ENCODE data around the gene VIL1. TPM values are rescaled to one million over a fixed set of nuclear protein-coding genes. Genes with fewer than 3 reads are reported as not detected.

VIL1 gene
- total and polyA plus RNA-seq, 2 of the 4 experiments (the other 2 are of a cell fraction): not detected

- Histone ChIP-seq H4K8ac (ENCODE audit: low read depth in 2 of 2, low read length in 2 of 2) (no peak overlapping the region), H3K4ac (ENCODE audit: low read depth, low read length) (no peak overlapping the region), H3K27me3 (ENCODE audit: control insufficient read depth, insufficient read depth, low read length) (peaks cover 2% of the 10 kb centered on the region; the same call in 1 of the 2 replicates), H3K23ac (ENCODE audit: low read depth, low read length) (no peak overlapping the region), H3K56ac (ENCODE audit: extremely low read depth, insufficient read depth, low read length) (no peak overlapping the region), H3K9me3 (ENCODE audit: control insufficient read depth, insufficient read depth, low read length) (no peaks in the 10 kb centered on the region), H2BK15ac (ENCODE audit: low read depth, low read length) (no peak overlapping the region), H2AFZ (replicated peaks; ENCODE audit: low read length, poor library complexity) (no peak overlapping the region), H3K9me1 (ENCODE audit: insufficient read depth, low read length) (0 out of 2 replicates have a peak, but pooled peaks cover 2% of the 10 kb centered on the region), H2BK20ac (ENCODE audit: low read depth, low read length) (no peak overlapping the region), H4K5ac (ENCODE audit: low read depth, low read length) (no peak overlapping the region), H3K18ac (ENCODE audit: low read depth, low read length) (no peak overlapping the region), H3K4me1 (ENCODE audit: control insufficient read depth, insufficient read depth, low read length) (peaks cover 2% of the 10 kb centered on the region), H3K79me1 (ENCODE audit: low read depth in 1 of 2, low read length in 2 of 2) (no peaks in the 10 kb centered on the region), H2BK5ac (ENCODE audit: low read depth, low read length, poor library complexity, severe bottlenecking) (no peak overlapping the region), H3K14ac (replicated peaks; ENCODE audit: low read depth, low read length) (no peak overlapping the region), H3K4me3 (ENCODE audit: insufficient read depth, low read depth, low read length) (no peak overlapping the region), H4K91ac (ENCODE audit: insufficient read depth, low read depth, low read length) (no peak overlapping the region), H2AK9ac (replicated peaks; ENCODE audit: low read depth, low read length, poor library complexity) (peak overlapping the region; percentile 13), H2AK5ac (ENCODE audit: low read depth, low read length) (0 out of 2 replicates have a peak overlapping the region, but pooled peaks have one; percentile 10), H3K9ac (ENCODE audit: low read depth, low read length) (no peak overlapping the region), H3K4me2 (ENCODE audit: low read depth, low read length) (no peak overlapping the region), H3K27ac (ENCODE audit: insufficient read depth, low read length) (no peak overlapping the region), H3K36me3 (ENCODE audit: control insufficient read depth, insufficient read depth, low read length) (no peaks in the 10 kb centered on the region), H4K20me1 (ENCODE audit: insufficient read depth, low read length) (no peaks in the 10 kb centered on the region), H2BK120ac (ENCODE audit: low read depth, low read length) (no peak overlapping the region)
- no peak for TF ChIP-seq CHD1 (IDR thresholded peaks at IDR 0.05; ENCODE audit: low read depth, low read length)
- no peak for TF ChIP-seq BHLHE40 (IDR thresholded peaks at IDR 0.05; ENCODE audit: low read depth, low read length)
- TF ChIP-seq MAZ (IDR thresholded peaks at IDR 0.05; ENCODE audit: borderline replicate concordance, low read depth, low read length): no peak
- no peak for TF ChIP-seq RFX5 (IDR thresholded peaks at IDR 0.05; ENCODE audit: low read depth, low read length)
- TF ChIP-seq CEBPB (IDR thresholded peaks at IDR 0.05; ENCODE audit: low read depth, low read length): no peak
- TF ChIP-seq SMC3 (IDR thresholded peaks at IDR 0.05; ENCODE audit: low read depth, low read length): no peak
- TF ChIP-seq MAFK (IDR thresholded peaks at IDR 0.05; ENCODE audit: low read depth, low read length): no peak
- TF ChIP-seq, protein P1, sequence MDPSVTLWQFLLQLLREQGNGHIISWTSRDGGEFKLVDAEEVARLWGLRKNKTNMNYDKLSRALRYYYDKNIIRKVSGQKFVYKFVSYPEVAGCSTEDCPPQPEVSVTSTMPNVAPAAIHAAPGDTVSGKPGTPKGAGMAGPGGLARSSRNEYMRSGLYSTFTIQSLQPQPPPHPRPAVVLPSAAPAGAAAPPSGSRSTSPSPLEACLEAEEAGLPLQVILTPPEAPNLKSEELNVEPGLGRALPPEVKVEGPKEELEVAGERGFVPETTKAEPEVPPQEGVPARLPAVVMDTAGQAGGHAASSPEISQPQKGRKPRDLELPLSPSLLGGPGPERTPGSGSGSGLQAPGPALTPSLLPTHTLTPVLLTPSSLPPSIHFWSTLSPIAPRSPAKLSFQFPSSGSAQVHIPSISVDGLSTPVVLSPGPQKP (IDR thresholded peaks at IDR 0.05; ENCODE audit: borderline replicate concordance, low read depth, low read length): no peak
- no peak for TF ChIP-seq RAD21 (IDR thresholded peaks at IDR 0.05; ENCODE audit: low read length)
- no peak for TF ChIP-seq RCOR1 (IDR thresholded peaks at IDR 0.05; ENCODE audit: insufficient replicate concordance, low read length)
- no peak for TF ChIP-seq POLR2A (IDR thresholded peaks at IDR 0.05; ENCODE audit: low read depth, low read length)
- no peak for TF ChIP-seq FOS (IDR thresholded peaks at IDR 0.05; ENCODE audit: low read depth, low read length)
- no peak for TF ChIP-seq MXI1 (IDR thresholded peaks at IDR 0.05; ENCODE audit: borderline replicate concordance, low read depth, low read length)
- TF ChIP-seq, protein P2, sequence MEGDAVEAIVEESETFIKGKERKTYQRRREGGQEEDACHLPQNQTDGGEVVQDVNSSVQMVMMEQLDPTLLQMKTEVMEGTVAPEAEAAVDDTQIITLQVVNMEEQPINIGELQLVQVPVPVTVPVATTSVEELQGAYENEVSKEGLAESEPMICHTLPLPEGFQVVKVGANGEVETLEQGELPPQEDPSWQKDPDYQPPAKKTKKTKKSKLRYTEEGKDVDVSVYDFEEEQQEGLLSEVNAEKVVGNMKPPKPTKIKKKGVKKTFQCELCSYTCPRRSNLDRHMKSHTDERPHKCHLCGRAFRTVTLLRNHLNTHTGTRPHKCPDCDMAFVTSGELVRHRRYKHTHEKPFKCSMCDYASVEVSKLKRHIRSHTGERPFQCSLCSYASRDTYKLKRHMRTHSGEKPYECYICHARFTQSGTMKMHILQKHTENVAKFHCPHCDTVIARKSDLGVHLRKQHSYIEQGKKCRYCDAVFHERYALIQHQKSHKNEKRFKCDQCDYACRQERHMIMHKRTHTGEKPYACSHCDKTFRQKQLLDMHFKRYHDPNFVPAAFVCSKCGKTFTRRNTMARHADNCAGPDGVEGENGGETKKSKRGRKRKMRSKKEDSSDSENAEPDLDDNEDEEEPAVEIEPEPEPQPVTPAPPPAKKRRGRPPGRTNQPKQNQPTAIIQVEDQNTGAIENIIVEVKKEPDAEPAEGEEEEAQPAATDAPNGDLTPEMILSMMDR (conservative IDR thresholded peaks at IDR 0.05; ENCODE audit: low read depth, low read length): no peak
- TF ChIP-seq NFE2L2 (IDR thresholded peaks at IDR 0.05; ENCODE audit: low read depth, low read length): no peak
- dilution Hi-C loops (cut with HindIII; ENCODE audit: low sequenced_read_pairs, unreplicated experiment): no loop called here
- no TSS peak for BruUV-seq (replicated peaks)
- intact Hi-C loops (cut with micrococcal nuclease): no loop called here
- ATAC-seq (ENCODE audit: low read depth) (no peak), DNase-seq (no peak)
- POLR2A ChIA-PET (ENCODE audit: unreplicated experiment): interaction anchor here (0.5 to 0.6 kb wide), 2 partner anchors 21 to 37 kb away, joined by 3 read pairs; no protein-coding TSS in a partner anchor
- WGBS, 2 experiments (ENCODE audit: extremely low coverage in 2 of 2, insufficient read length in 1 of 2): 85% methylated on average over 8 of the region's 17 CpGs; no CpG with 5 or more reads in 1 of the 2 experiments
- CTCF ChIA-PET: no interaction called here
- in situ Hi-C loops (cut with MboI; ENCODE audit: low sequenced_read_pairs): loop anchor here (5.0 to 10.0 kb wide), 2 partner anchors 82 to 115 kb away; partner anchors contain the start of genes AAMP and PNKD
Measured at GRCh38 chr2:218389333-218390150, 29.4 kb upstream of the VIL1 start.
